GM12878 (cell line): Measurements from ENCODE around the gene UBAC2. TPM values are rescaled to one million over a fixed set of nuclear protein-coding genes. Genes with fewer than 3 reads are reported as not detected.

ENCODE experiments used
- ATAC-seq: fragments of 200-7000 bp; cut with Tn5 transposase; 3 replicates; pipeline ENCODE4 v1.9.1; 2020; ENCODE audit warnings: mild to moderate bottlenecking, moderate library complexity
- BruUV-seq: library from RNA; stranded (reverse); fragments of 400-500 nt; replicated peaks from 2 replicates; lab custom pipeline; 2021; lab: Mats Ljungman, UMichigan
- CTCF ChIA-PET: fragments of 300-600 bp; sonication (Branson Sonifier 250); formaldehyde crosslinking; extraction: SDS; loops from one replicate; lab custom pipeline; 2021; ENCODE audit warnings: inconsistent platforms; lab: Yijun Ruan, JAX
- POLR2A ChIA-PET: fragments of 350-600 bp; formaldehyde crosslinking; extraction: SDS; loops from one replicate; lab custom pipeline; 2021; ENCODE audit warnings: inconsistent platforms; lab: Charles Lee
- RAD21 ChIA-PET: fragments of 300-600 bp; sonication (Branson Sonifier 250); formaldehyde crosslinking; loops from one replicate; lab custom pipeline; 2023; ENCODE audit warnings: antibody characterized with exemption; ENCODE audit not compliant: unreplicated experiment; lab: Charles Lee
- SMC1A ChIA-PET: fragments of 300-600 bp; sonication (Branson Sonifier 250); formaldehyde crosslinking; loops from one replicate; lab custom pipeline; 2023; ENCODE audit not compliant: unreplicated experiment, uncharacterized antibody; lab: Charles Lee
- DNase-seq: peaks from one replicate; pipeline ENCODE4 v3.0.0-alpha.2; 2011; ENCODE audit warnings: low read depth, low spot score
- FAIRE-seq: peaks from 3 replicates; lab custom pipeline; 2011; peaks lifted over from hg19 to GRCh38; lab: Jason Lieb, UNC
- H2AFZ ChIP-seq: 2 replicates; pipeline ENCODE4 v1.6.0; 2011; ENCODE audit warnings: low read depth, low read length, control low read depth; ENCODE audit not compliant: control insufficient read depth
- H3K27ac ChIP-seq: 2 replicates; pipeline ENCODE4 v1.5.1; 2011; ENCODE audit warnings: control low read depth; ENCODE audit not compliant: control insufficient read depth, insufficient read depth
- H3K27me3 ChIP-seq, 2 experiments: replicated peaks in 1 of 2; 2 replicates each; pipeline versions ENCODE4 v1.6.0 to v1.6.1; 2011; ENCODE audit warnings: low read length in 1 of 2; ENCODE audit not compliant: control insufficient read depth in 2 of 2, insufficient read depth in 2 of 2
- H3K36me3 ChIP-seq, 2 experiments: 2 replicates each; pipeline ENCODE4 v1.5.1; 2011; ENCODE audit warnings: low read length in 1 of 2; ENCODE audit not compliant: control insufficient read depth in 2 of 2, insufficient read depth in 2 of 2
- H3K4me1 ChIP-seq: 2 replicates; pipeline ENCODE4 v1.6.1; 2011; ENCODE audit warnings: mild to moderate bottlenecking, low read length, moderate library complexity, mixed read lengths; ENCODE audit not compliant: control insufficient read depth, insufficient read depth
- H3K4me2 ChIP-seq: 2 replicates; pipeline ENCODE4 v1.6.0; 2011; ENCODE audit warnings: control low read depth; ENCODE audit not compliant: control insufficient read depth, insufficient read depth
- H3K4me3 ChIP-seq: fragments of 200-600 bp; sonication (generic); 2 replicates; pipeline ENCODE4 v1.5.1; 2016
- H3K79me2 ChIP-seq: 2 replicates; pipeline ENCODE4 v1.6.0; 2011; ENCODE audit warnings: low read length; ENCODE audit not compliant: control insufficient read depth, insufficient read depth
- H3K9ac ChIP-seq: 2 replicates; pipeline ENCODE4 v1.8.0; 2011; ENCODE audit warnings: low read length, control low read depth, mixed read lengths; ENCODE audit not compliant: control insufficient read depth, insufficient read depth
- H3K9me3 ChIP-seq: replicated peaks from 3 replicates; pipeline ENCODE4 v1.5.1; 2011; ENCODE audit warnings: mild to moderate bottlenecking, low read length; ENCODE audit not compliant: control insufficient read depth, insufficient read depth
- H4K20me1 ChIP-seq: 2 replicates; pipeline ENCODE4 v1.6.0; 2011; ENCODE audit not compliant: control insufficient read depth, insufficient read depth
- ASH2L ChIP-seq: fragments of 300-600, 200-600 bp; sonication (generic); IDR thresholded peaks from 2 replicates; pipeline ENCODE4 v1.6.1; 2017; ENCODE audit warnings: low read depth, mild to moderate bottlenecking, borderline replicate concordance
- BHLHE40 ChIP-seq, 2 experiments: fragments of 450-650 bp in 1 of 2; IDR thresholded peaks; 2 replicates each; pipeline ENCODE4 v1.6.1; 2011 to 2017; ENCODE audit warnings: low read depth in 2 of 2, borderline replicate concordance in 1 of 2, improper control_type of control experiment in 1 of 2, low read length in 1 of 2, mild to moderate bottlenecking in 1 of 2
- CTCF ChIP-seq, 3 experiments: IDR thresholded peaks in 2 of 3; conservative IDR thresholded peaks in 1 of 3; 2 replicates each; pipeline ENCODE4 v1.5.1; 2011; ENCODE audit warnings: low read depth in 3 of 3, low read length in 3 of 3, mild to moderate bottlenecking in 3 of 3, control low read depth in 2 of 3, moderate library complexity in 2 of 3, inconsistent platforms in 1 of 3, mixed read lengths in 1 of 3; ENCODE audit not compliant: control insufficient read depth in 2 of 3, insufficient read depth in 1 of 3; ENCODE audit errors: extremely low read depth in 1 of 3
- CUX1 ChIP-seq: IDR thresholded peaks from 2 replicates; pipeline ENCODE4 v1.6.1; 2012; ENCODE audit warnings: improper control_type of control experiment, low read depth, low read length; ENCODE audit not compliant: insufficient replicate concordance
- PAX5 ChIP-seq: IDR thresholded peaks from 2 replicates; pipeline ENCODE4 v1.6.1; 2011; ENCODE audit warnings: low read depth, low read length, borderline replicate concordance
- POLR2AphosphoS2 ChIP-seq: IDR thresholded peaks from 2 replicates; pipeline ENCODE4 v1.6.1; 2011; ENCODE audit warnings: low read depth, mild to moderate bottlenecking, low read length, improper control_type of control experiment, moderate library complexity
- RUNX3 ChIP-seq: IDR thresholded peaks from 2 replicates; pipeline ENCODE4 v1.6.1; 2012; ENCODE audit warnings: low read length, inconsistent platforms
- SMAD1 ChIP-seq: fragments of 450-650 bp; IDR thresholded peaks from 2 replicates; pipeline ENCODE4 v1.6.1; 2018; ENCODE audit warnings: mild to moderate bottlenecking, low read depth; ENCODE audit not compliant: partially characterized antibody
- SPI1 ChIP-seq: IDR thresholded peaks from 2 replicates; pipeline ENCODE4 v1.6.1; 2011; ENCODE audit warnings: low read depth, mild to moderate bottlenecking, low read length, moderate library complexity, borderline replicate concordance; ENCODE audit not compliant: insufficient read depth
- whole genome bisulfite sequencing: methylation state at CpG from one replicate; pipeline ENCODE4 v1.1.6; 2016; ENCODE audit warnings: low lambda C conversion rate; ENCODE audit not compliant: insufficient replicate concordance, insufficient coverage; ENCODE audit errors: missing lambda C conversion rate; 5-methylcytosine and 5-hydroxymethylcytosine counted together
- in situ Hi-C: fragments of 300-500 bp; cut with MboI; formaldehyde crosslinking; loops from 9 replicates; pipeline ENCODE4 v1.14.3; 2018; ENCODE audit warnings: mixed read lengths
- intact Hi-C: fragments of 100-400 bp; cut with micrococcal nuclease; formaldehyde crosslinking; loops from one replicate; pipeline ENCODE4 v1.14.2; 2022; ENCODE audit not compliant: unreplicated experiment
- polyA plus RNA-seq, 11 experiments: library from polyadenylated mRNA; depleted of rRNA in 4 of 11; unstranded in 6 of 11; stranded (reverse) in 5 of 11; fragments of >200 nt; fragmentation: Nextera tagmentation in 4 of 11; fragmentation: Illumina TruSeq in 1 of 11; extraction: Ambion mirVana in 4 of 11; extraction: Trizol in 1 of 11; gene quantifications; 1 replicate in 1 of 11; 2 replicates in 10 of 11; pipeline versions ENCODE4 v1.2.1 to v1.2.3, GENCODE V29; 2011 to 2016; ENCODE audit warnings: inconsistent platforms in 2 of 11, missing spikeins in 2 of 11, low read depth in 1 of 11
- total RNA-seq, 4 experiments: library from RNA; depleted of rRNA in 3 of 4; stranded (reverse); fragments of >200 nt in 3 of 4; fragmentation: Illumina TruSeq in 1 of 4; extraction: Trizol in 1 of 4; gene quantifications; 2 replicates each; pipeline versions ENCODE4 v1.2.1 to v1.2.3, GENCODE V29; 2013 to 2021
- TF ChIP-seq, protein P1 (sequence below): fragments of 450-650 bp; IDR thresholded peaks from 2 replicates; pipeline ENCODE4 v1.6.1; 2016; ENCODE audit warnings: mild to moderate bottlenecking
- TF ChIP-seq, protein P2 (sequence below): IDR thresholded peaks from 2 replicates; pipeline ENCODE4 v1.6.1; 2011; ENCODE audit warnings: borderline replicate concordance, low read depth, mild to moderate bottlenecking, moderate library complexity, mixed read lengths, low read length; ENCODE audit not compliant: insufficient read depth; ENCODE audit errors: extremely low read length

UBAC2 gene
- total and polyA plus RNA-seq, 10 of the 15 experiments (the other 5 are each of a cell fraction or from before 2014, with no cell fraction given), result 3.0 to 54.6 (median 17.4) TPM

DNA sequence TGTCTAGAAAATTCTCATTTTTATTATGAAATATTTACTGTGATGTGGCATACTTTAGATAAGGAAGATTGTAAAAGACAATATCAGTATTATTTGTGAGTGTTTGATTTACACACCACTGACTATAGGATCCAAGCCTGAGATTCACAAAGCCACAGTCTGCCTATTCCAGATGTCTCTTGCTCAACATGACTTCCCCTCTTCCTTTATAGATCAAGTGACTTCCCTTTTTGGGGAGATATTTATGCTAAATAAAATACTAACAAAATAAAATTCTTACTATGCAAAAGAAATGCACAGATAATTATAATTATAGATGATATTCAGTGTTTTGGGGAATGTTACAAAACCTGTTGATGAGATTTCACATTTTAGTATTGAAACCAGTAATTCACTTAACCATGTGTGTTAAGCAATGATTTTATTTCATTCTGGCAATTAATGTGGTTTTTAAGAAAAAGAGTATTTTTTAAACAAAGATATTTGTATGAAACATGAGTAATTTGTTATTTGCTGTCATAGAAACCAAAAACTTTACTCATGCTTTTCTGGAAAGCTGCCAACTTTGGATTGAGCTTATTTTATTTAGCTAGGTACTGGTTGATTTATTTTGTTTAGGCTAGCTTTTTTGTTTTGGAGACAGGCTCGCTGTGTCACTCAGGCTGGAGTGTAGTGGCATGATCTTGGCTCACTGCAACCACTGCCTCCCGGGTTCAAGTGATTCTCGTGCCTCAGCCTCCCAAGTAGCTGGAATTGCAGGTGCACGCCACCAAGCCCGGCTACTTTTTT lies 120.2 kb downstream of the UBAC2 start:
- Histone ChIP-seq H3K36me3 (no peaks in the 10 kb centered on the region; a peak in 1 of 4 replicates), H4K20me1 (no peaks in the 10 kb centered on the region), H3K4me1 (peaks cover 44% of the 10 kb centered on the region), H3K4me3 (no peak overlapping the region), H3K27ac (no peak overlapping the region), H3K27me3 (no peaks in the 10 kb centered on the region), H3K4me2 (peak overlapping the region; percentile 20; the same call in 1 of the 2 replicates), H2AFZ (no peak overlapping the region), H3K9ac (no peak overlapping the region), H3K79me2 (peaks cover 6% of the 10 kb centered on the region), H3K9me3 (no peaks in the 10 kb centered on the region)
- intact Hi-C loops, result no loop called here
- no TSS peak for BruUV-seq
- in situ Hi-C loops, result no loop called here
- no peak for FAIRE-seq
- POLR2A ChIA-PET, result interaction anchor here (0.9 to 4.7 kb wide), 9 partner anchors 8 to 51 kb away, joined by 3 to 29 read pairs (median 5); partner anchors contain the start of gene GPR183
- no peak for DNase-seq
- 89% methylated on average over 5 of the region's 5 CpGs for WGBS
- RAD21 ChIA-PET, result interaction anchor here (0.6 to 5.4 kb wide), 16 partner anchors 9 to 116 kb away, joined by 3 to 56 read pairs (median 6); partner anchors contain the start of gene GPR183
- CTCF ChIA-PET, result interaction anchor here (0.7 to 2.4 kb wide), 11 partner anchors 8 to 115 kb away, joined by 3 to 14 read pairs (median 4); no protein-coding TSS in a partner anchor
- SMC1A ChIA-PET, result interaction anchor here (0.7 to 5.8 kb wide), 15 partner anchors 9 to 61 kb away, joined by 3 to 84 read pairs (median 15); partner anchors contain the start of gene GPR183
- no peak for ATAC-seq
- no peak for TF ChIP-seq POLR2AphosphoS2
- TF ChIP-seq, protein P1, sequence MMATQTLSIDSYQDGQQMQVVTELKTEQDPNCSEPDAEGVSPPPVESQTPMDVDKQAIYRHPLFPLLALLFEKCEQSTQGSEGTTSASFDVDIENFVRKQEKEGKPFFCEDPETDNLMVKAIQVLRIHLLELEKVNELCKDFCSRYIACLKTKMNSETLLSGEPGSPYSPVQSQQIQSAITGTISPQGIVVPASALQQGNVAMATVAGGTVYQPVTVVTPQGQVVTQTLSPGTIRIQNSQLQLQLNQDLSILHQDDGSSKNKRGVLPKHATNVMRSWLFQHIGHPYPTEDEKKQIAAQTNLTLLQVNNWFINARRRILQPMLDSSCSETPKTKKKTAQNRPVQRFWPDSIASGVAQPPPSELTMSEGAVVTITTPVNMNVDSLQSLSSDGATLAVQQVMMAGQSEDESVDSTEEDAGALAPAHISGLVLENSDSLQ, result peak; percentile 36; the same call in 1 of the 2 replicates
- no peak for TF ChIP-seq PAX5
- peak; percentile 22; the same call in 1 of the 2 replicates for TF ChIP-seq SPI1
- no peak for TF ChIP-seq BHLHE40 (IDR thresholded peaks at IDR 0.05; ENCODE audit: borderline replicate concordance in 1 of 2, low read depth in 2 of 2, low read length in 1 of 2)
- no peak for TF ChIP-seq ASH2L
- TF ChIP-seq RUNX3, result peak; percentile 27; the same call in 1 of the 2 replicates
- no peak for TF ChIP-seq CUX1
- peak; percentile 82 for TF ChIP-seq SMAD1
- TF ChIP-seq, protein P2, sequence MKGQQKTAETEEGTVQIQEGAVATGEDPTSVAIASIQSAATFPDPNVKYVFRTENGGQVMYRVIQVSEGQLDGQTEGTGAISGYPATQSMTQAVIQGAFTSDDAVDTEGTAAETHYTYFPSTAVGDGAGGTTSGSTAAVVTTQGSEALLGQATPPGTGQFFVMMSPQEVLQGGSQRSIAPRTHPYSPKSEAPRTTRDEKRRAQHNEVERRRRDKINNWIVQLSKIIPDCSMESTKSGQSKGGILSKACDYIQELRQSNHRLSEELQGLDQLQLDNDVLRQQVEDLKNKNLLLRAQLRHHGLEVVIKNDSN, result no peak
- no peak for TF ChIP-seq CTCF (IDR thresholded peaks at IDR 0.05 in 2 of 3, conservative IDR thresholded peaks at IDR 0.05 in 1 of 3; ENCODE audit: control insufficient read depth in 2 of 3, extremely low read depth in 1 of 3, insufficient read depth in 1 of 3, low read depth in 3 of 3, low read length in 3 of 3)
